ENCODE measurements around the gene IQCN. TPM values are rescaled to one million over a fixed set of nuclear protein-coding genes. Genes with fewer than 3 reads are reported as not detected.

The IQCN gene
- total RNA-seq, 1 donor, result 0.86 TPM

DNA sequence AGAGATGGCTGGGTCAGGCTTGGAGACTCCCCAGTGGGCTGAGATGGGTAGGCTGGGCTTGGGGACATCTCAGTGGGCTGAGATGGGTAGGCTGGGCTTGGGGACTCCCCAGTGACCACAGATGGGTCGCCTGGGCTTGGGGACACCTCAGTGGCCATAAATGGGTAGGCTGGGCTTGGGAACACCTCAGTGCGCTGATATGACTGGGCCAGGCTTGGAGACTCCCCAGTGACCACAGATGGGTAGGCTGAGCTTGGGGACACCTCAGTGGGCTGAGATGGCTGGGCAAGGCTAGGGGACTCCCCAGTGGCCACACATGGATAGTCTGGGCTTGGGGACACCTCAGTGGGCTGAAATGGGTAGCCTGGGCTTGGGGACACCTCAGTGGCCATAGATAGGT, 12.8 kb downstream of the IQCN start:
- no peak overlapping the region for H3K4me3 ChIP-seq (ENCODE audit: low read depth, low read length)
- TF ChIP-seq, protein P1, sequence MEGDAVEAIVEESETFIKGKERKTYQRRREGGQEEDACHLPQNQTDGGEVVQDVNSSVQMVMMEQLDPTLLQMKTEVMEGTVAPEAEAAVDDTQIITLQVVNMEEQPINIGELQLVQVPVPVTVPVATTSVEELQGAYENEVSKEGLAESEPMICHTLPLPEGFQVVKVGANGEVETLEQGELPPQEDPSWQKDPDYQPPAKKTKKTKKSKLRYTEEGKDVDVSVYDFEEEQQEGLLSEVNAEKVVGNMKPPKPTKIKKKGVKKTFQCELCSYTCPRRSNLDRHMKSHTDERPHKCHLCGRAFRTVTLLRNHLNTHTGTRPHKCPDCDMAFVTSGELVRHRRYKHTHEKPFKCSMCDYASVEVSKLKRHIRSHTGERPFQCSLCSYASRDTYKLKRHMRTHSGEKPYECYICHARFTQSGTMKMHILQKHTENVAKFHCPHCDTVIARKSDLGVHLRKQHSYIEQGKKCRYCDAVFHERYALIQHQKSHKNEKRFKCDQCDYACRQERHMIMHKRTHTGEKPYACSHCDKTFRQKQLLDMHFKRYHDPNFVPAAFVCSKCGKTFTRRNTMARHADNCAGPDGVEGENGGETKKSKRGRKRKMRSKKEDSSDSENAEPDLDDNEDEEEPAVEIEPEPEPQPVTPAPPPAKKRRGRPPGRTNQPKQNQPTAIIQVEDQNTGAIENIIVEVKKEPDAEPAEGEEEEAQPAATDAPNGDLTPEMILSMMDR (IDR thresholded peaks at IDR 0.05; ENCODE audit: insufficient read depth, low read depth, low read length), result no peak
- DNase-seq (ENCODE audit: low read depth), result no peak

DNA sequence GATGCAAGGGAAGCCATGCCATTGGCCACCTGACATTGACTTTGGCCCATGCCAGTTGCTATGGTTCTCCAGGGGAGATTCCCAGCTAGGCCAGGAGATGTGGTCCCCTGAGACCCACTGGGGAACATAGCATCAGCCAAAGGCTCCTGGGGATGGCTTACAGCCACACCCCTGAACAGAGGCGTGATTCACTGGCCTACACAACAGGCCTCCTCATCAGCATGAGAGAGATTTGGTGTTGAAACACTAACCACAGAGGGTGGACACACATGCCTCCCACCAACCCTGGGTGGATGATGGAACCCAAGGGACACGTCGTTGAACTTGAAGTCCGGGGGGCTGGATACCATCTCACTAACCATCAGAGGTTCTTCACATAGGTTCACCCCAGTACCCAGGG, 14.4 kb downstream of the IQCN start:
- DNase-seq (ENCODE audit: low read depth), result no peak
- TF ChIP-seq, protein P1 (IDR thresholded peaks at IDR 0.05; ENCODE audit: insufficient read depth, low read depth, low read length), result no peak
- H3K4me3 ChIP-seq (ENCODE audit: low read depth, low read length), result no peak overlapping the region

DNA sequence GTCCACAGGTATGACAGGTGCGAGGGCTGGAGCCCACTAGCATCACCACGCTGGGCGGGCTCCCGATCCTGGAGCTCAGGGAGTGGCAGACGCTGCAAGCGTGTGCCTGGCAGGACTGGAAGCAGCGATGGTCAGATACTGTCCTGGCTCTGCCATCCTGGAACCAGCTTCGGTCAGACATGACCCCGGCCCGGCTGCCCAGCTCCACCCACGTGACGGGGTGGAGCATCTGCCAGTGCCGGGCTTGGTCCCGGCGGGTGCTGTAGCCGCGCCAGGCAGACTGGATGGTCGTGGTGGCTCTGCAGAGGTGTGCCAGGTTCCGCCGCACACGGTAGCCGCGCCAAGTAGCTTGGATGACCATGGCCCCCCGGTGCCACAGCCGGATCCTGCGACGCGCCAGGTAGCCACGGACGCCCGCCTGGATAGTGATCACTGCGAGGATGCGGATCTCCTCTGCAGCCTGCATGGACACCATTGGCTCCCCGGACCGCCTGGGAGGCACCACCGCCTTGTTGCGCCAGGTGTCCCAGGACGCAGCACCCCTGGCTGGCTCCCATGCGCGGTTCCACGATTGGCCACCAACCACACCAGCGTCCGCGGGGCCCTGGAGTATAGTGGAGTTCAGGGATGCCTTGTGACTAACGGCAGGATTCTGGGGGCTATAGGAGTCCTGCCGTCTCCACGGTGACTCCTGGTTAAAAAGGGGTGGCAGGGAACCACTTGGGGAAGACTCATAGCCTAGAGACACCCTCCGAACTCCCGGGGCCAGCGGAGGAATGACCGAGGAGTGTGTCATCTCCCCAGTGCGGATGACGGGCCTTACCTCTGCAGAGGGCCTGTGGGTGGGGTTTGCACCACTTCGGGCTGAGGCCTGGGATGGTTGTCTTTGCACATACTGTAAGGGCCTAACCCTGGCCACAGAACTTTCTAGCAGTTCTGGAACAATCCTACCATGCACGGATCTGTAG, 16.5 kb downstream of the IQCN start:
- TF ChIP-seq, protein P1 (IDR thresholded peaks at IDR 0.05; ENCODE audit: insufficient read depth, low read depth, low read length), result no peak
- no peak overlapping the region for H3K4me3 ChIP-seq (ENCODE audit: low read depth, low read length)
- DNase-seq (ENCODE audit: low read depth), result no peak

DNA sequence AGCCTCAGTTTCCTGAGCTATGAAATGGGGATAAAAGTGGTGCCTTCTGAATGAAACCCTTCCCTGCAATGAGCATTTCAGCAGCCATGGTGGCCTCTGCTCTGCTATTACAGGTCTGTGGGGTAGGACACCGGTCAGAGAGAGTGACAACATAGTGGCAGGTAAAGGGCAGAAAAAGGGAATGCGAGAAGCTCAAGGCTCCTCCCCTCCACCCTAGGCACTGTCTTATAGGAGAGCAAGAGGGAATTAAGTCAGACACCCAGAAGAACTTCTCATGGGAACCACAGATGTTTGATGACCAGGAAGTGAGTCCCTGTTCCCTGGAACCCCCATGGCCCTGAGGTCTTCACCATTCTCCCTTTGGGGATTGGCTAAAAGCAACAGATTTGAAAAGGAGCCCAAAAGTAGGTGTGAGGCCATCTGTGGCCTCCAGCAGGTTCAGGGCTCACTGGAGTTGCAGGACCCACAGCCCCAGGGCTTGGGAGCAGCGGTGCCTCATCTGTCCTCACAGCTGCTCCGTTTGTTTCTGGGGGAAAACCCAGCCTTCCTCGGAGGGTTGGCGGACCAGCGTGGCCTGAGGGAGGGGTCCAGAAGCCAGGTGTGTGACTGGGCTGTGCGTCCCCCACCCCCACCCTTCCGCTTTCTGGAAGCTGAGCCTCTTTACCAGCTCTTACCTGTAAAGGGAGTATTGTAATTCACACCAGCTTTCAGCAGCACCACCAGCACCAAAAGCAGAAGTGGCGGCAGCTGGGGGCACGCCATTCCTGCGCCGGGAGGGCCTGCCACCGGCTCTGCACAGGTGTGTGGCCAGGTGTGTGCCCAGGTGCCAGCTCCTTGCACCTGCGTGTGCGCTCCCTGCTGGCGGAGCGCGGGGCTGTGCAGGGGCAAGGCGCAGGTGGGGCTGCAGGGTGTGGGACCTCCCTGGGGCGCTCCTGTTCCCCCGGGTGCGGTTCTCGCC, 19.4 kb downstream of the IQCN start:
- no peak overlapping the region for H3K4me3 ChIP-seq (ENCODE audit: low read depth, low read length)
- TF ChIP-seq, protein P1 (IDR thresholded peaks at IDR 0.05; ENCODE audit: insufficient read depth, low read depth, low read length), result no peak
- DNase-seq (ENCODE audit: low read depth), result no peak

DNA sequence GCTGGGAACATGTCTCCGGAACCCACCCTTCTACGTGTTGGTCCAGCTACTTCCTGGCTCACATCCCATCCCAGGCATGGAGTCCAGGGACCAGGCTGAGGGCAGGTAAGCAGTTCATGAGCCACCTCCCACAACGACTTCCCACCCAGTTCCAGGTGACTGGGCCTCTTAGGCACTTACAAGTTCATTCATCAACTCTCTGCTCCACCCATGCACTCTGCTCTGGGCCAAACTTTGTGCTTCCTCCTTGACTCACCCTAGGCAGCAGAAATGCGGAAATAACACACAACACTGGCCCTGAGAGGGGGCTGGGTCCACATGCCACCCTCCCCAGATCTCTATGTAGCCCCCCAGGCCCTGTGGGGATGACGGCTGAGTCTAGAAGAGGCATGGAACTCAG, 20.5 kb downstream of the IQCN start:
- DNase-seq (ENCODE audit: low read depth), result no peak
- TF ChIP-seq, protein P1 (IDR thresholded peaks at IDR 0.05; ENCODE audit: insufficient read depth, low read depth, low read length), result no peak
- H3K4me3 ChIP-seq (ENCODE audit: low read depth, low read length), result no peak overlapping the region

DNA sequence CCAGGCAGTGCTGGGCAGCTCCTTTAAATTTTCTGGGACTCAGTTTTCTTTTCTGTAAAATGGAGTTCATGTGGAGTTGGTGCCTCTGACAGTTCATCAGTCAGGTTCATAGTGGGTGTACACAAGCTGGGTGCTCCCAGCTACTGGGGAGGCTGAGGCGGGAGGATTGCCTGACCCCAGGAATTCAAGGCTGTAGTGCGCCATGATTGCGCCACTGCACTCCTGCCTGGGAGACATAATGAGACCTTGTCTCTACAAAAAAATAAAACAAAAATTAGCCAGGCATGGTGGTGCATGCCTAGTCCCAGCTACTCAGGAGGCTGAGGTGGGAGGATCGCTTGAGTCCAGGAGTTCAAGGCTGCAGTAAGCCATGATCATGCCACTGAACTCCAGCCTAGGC, 21.1 kb downstream of the IQCN start:
- TF ChIP-seq, protein P1 (IDR thresholded peaks at IDR 0.05; ENCODE audit: insufficient read depth, low read depth, low read length), result no peak
- DNase-seq (ENCODE audit: low read depth), result no peak

More for the DNA sequence above, 21.1 kb downstream of the IQCN start:
- no peak overlapping the region for H3K4me3 ChIP-seq (ENCODE audit: low read depth, low read length)
